Measurements from ENCODE around the gene CAPN12.

Gene CAPN12

GRCh38 chr19:38737281-38737865 lies 6.9 kb downstream of the CAPN12 start:
- DNase-seq (ENCODE audit: low spot score), result no peak

- DNase-seq (ENCODE audit: low spot score), result peak; percentile 74
Measured at GRCh38 chr19:38736413-38737280, 7.6 kb downstream of the CAPN12 start.

- peak; percentile 67 for DNase-seq (ENCODE audit: low spot score)
Measured at GRCh38 chr19:38736036-38736412, 8.2 kb downstream of the CAPN12 start.

DNA sequence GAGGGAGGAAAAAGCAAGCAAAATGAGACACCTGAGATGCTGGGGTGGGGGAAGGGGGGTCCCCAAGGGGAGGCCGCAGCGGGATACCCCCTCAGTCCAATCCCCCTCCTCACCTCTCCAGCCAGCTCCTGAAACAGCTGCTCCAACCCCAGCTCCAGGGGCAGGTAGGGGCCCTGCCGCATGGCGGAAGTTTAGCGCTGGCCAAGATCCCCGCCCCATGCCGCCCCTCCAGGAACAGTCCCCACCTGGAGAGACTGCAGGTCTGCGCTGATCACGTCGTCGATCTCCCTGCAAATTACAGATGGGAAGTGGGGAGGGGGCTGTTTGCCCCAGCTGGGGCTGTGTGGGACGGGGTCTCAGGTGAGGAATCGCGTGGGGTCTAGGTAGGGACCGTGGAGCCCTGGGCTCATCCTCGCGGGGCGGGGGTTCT lies 9.0 kb downstream of the CAPN12 start:
- DNase-seq (ENCODE audit: low spot score), result peak; percentile 76

DNA sequence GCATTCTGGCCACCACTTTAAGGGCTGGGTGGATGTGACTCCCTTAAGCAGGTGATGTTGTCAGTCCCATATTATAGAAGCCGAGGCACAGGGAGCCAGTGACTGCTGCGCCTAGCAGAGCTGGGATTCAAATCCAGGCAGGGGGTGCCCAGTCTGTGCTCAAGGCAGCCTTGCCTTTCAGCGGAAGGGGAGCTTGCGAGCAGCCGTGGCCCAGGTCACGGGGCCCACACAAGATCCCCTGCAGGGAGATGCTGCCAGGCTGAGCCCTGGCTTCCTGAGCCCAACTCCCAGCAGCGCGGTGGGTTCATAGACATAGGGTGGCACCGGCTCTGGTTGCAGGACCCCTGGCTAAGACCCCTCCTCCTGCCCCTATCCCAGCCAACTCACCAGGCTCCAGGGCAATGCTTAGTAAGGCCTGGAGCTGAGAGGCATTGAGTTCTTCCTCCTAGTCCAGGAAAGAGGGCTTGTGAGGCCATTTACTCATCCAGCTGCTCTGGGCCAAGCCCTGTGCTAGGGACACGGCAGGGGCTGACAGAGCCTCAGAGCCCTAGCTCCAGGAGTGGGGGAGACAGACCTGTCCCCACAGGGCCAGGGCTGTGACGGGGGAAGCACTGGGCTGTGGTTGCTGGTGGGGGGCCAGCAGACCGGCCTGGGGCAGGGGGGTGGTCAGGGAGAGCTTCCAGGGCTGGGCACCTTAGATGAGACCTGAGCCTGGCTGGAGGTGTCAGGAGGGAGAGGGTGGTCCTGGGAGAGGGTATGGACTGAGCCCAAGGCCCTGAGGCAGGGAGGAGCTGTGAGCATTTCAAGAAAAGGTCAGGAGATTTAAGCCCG lies 9.6 kb downstream of the CAPN12 start:
- peak; percentile 60 for DNase-seq (ENCODE audit: low spot score)

- no peak for DNase-seq (ENCODE audit: low spot score)
Measured at GRCh38 chr19:38734176-38734425, 10.2 kb downstream of the CAPN12 start.

- DNase-seq (ENCODE audit: low spot score), result no peak
Measured at GRCh38 chr19:38733493-38734175, 10.6 kb downstream of the CAPN12 start.

- DNase-seq (ENCODE audit: low spot score), result no peak
Measured at GRCh38 chr19:38733241-38733492, 11.1 kb downstream of the CAPN12 start.

DNA sequence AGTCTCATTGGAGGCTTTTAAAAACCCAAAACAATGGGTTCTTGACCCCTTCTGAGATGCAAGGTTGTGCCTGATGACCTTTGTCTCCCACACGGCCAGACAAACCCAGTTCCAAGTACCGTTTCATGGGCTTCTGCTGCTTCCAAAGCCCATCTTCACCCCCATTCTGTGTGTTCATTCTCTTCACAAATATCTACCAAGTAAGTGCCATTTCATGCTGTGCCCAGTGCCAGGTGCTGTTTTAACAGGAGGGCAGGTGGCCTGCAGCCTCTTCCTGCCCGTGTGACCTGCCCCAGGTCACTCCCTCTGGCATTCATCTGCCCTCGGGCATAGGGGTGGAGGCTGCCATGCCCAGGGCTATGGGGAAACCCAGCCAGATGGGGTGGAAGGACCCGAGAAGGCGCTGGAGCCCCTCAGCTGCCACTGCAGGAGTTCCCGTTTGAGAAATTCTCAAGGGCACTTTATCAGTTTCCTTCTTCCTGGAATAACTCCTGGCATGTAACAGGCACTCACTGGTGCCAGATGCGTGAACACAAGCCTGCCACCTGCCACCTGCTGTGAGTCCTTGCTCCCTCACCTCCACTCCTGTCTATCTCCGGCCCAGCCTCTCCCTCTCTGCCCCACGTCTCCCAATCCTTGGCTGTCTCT lies 12.5 kb downstream of the CAPN12 start:
- DNase-seq (ENCODE audit: low spot score), result no peak

- DNase-seq (ENCODE audit: low spot score), result no peak
Measured at GRCh38 chr19:38730731-38731589, 13.3 kb downstream of the CAPN12 start.

DNA sequence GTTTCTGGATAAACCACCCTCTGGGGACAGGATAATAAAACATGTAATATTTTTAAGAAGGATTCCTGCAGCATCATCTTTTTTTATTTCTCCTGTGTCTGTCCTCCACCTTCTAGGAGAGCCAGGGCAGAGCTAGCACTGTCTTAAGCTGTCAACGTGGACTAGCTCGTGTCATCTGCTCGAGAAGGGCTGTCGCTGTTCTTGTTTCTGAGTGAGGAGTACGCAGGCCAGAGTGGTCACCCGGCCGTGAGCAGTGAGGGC lies 13.9 kb downstream of the CAPN12 start:
- no peak for DNase-seq (ENCODE audit: low spot score)

- peak; percentile 88 for DNase-seq (ENCODE audit: low spot score)
Measured at GRCh38 chr19:38729653-38730469, 14.4 kb downstream of the CAPN12 start.

DNA sequence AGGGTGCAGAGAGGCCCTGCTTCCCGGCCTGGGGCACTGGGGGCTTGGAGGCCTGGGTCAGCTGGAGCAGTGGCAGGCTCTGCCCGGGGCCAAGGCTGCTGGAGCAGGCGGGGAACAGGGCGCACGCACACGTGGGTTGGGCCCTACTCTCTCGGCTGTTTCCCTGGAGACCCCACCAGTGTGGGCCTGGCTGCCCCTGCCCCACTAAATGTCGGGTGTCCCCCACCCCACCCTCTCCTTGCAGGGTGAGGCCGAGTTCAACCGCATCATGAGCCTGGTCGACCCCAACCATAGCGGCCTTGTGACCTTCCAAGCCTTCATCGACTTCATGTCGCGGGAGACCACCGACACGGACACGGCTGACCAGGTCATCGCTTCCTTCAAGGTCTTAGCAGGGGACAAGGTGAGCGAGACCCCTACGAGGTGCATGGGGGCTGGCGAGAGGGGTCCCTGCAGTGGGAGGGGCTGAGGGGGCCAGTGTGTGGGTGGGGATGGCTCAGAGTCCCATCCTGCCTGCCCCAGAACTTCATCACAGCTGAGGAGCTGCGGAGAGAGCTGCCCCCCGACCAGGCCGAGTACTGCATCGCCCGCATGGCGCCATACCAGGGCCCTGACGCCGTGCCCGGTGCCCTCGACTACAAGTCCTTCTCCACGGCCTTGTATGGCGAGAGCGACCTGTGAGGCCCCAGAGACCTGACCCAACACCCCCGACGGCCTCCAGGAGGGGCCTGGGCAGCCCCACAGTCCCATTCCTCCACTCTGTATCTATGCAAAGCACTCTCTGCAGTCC lies 15.3 kb downstream of the CAPN12 start:
- no peak for DNase-seq (ENCODE audit: low spot score)

DNA sequence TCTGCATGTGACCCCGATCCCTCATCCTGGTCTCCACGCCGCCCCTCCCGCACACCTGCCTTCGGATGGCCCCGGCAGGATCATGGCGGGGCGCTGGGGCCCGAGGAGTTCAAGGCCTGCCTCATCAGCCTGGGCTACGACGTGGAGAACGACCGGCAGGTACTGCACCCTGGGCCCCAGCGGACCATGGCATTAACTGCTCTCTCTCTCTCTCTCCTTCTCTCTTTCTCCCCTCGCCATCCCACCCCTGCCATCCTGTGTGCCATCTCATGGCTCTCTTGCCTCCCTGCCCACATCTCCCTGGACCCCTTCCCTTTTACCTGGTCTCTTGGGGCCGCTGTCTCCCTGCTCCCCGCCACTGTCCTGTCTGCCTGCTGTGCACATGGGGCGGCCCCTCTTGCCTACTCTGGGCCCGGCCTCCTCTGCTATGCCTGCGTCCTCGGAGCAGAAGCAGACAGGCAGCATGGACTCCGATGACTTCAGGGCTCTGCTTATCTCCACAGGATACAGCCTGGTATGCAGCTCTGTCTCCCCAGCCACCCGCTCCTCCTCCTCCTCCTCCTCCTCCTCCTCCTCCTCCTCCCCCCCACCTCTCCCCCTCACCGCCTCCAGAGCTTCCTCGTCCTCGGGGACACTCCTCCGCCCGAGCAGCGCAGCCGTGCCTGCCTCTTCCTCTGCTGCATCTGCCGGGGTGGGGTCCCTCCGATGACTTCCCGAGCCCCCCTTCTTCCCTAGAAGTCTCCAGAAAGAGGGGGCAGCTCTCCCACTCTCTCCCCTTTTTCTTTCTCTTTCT lies 16.2 kb downstream of the CAPN12 start:
- no peak for DNase-seq (ENCODE audit: low spot score)

- no peak for DNase-seq (ENCODE audit: low spot score)
Measured at GRCh38 chr19:38727306-38727867, 16.9 kb downstream of the CAPN12 start.

- DNase-seq (ENCODE audit: low spot score), result no peak
Measured at GRCh38 chr19:38726761-38727301, 17.4 kb downstream of the CAPN12 start.

GRCh38 chr19:38726284-38726673 lies 18.0 kb downstream of the CAPN12 start:
- DNase-seq (ENCODE audit: low spot score), result no peak

Data from ecto neural progenitor cell (in vitro differentiated cells).